ENCODE results near the gene NUAK2. TPM values are rescaled to one million over a fixed set of nuclear protein-coding genes. Genes with fewer than 3 reads are reported as not detected.

Gene NUAK2
- total and polyA plus RNA-seq, 2 of the 8 experiments (the other 6 are each of a cell fraction or from before 2014, with no cell fraction given) = 9.4 to 12.9 TPM

- Histone ChIP-seq H3K36me3 (ENCODE audit: control insufficient read depth in 2 of 4, insufficient read depth in 4 of 4, low read length in 3 of 4) (no peaks in the 10 kb centered on the region), H3K14ac (ENCODE audit: insufficient read length) (no peak overlapping the region), H3K79me2 (ENCODE audit: control insufficient read depth in 1 of 2, insufficient read depth in 2 of 2, low read length in 2 of 2) (no peaks in the 10 kb centered on the region), H3K4ac (replicated peaks; ENCODE audit: insufficient read length, low read depth, low read length) (no peak overlapping the region), H2BK12ac (ENCODE audit: low read depth, low read length) (peak overlapping the region; percentile 100; the same call in 1 of the 2 replicates), H4K20me1 (replicated peaks in 1 of 2; ENCODE audit: control insufficient read depth in 1 of 2, insufficient read depth in 2 of 2, low read length in 2 of 2) (no peaks in the 10 kb centered on the region), H3K27me3 (replicated peaks in 1 of 4; ENCODE audit: control insufficient read depth in 3 of 4, extremely low read depth in 1 of 4, insufficient read depth in 3 of 4, low read length in 3 of 4) (no peaks in the 10 kb centered on the region; a peak in 1 of 7 replicates), H4K8ac (ENCODE audit: extremely low read depth, insufficient read depth, low read length) (no peak overlapping the region), H3K23me2 (ENCODE audit: low read depth, low read length) (no peaks in the 10 kb centered on the region; the same call in 1 of the 2 replicates), H2BK5ac (ENCODE audit: low read depth, low read length) (no peak overlapping the region; the same call in 1 of the 2 replicates), H2AFZ (ENCODE audit: low read length) (no peak overlapping the region), H2BK120ac (replicated peaks; ENCODE audit: low read depth, low read length) (no peak overlapping the region), H4K91ac (replicated peaks; ENCODE audit: insufficient read length, low read length) (no peak overlapping the region), H3K9me3 (ENCODE audit: insufficient read depth in 2 of 2, low read depth in 1 of 2, low read length in 1 of 2) (no peaks in the 10 kb centered on the region), H3K23ac (ENCODE audit: insufficient read length) (no peak overlapping the region), H2BK15ac (ENCODE audit: low read length) (0 out of 2 replicates have a peak overlapping the region, but pooled peaks have one; percentile 92), H3K56ac (replicated peaks; ENCODE audit: insufficient read length, low read depth, low read length) (no peak overlapping the region), H3K4me2 (ENCODE audit: insufficient read depth in 1 of 2, low read depth in 2 of 2, low read length in 2 of 2) (no peak overlapping the region), H3K4me3 (ENCODE audit: extremely low read depth in 1 of 4, insufficient read depth in 2 of 4, low read depth in 3 of 4, low read length in 4 of 4) (no peak overlapping the region), H3K27ac (ENCODE audit: low read depth, low read length) (no peak overlapping the region), H2BK20ac (ENCODE audit: low read length) (no peak overlapping the region), H3K18ac (ENCODE audit: extremely low read depth, low read length) (no peak overlapping the region), H3K79me1 (ENCODE audit: low read depth, low read length) (no peaks in the 10 kb centered on the region), H4K5ac (ENCODE audit: insufficient read length, low read depth, low read length) (no peak overlapping the region), H3K9ac (replicated peaks in 1 of 4; ENCODE audit: extremely low read depth in 1 of 4, low read depth in 3 of 4, low read length in 3 of 4) (no peak overlapping the region), H3K4me1 (replicated peaks in 1 of 4; ENCODE audit: control insufficient read depth in 3 of 4, insufficient read depth in 4 of 4, low read length in 3 of 4) (peaks cover 20 to 28% (median 24%) of the 10 kb centered on the region in 4 experiments), H2AK5ac (ENCODE audit: low read depth, low read length) (no peak overlapping the region)
- ChIA-PET CTCF (ENCODE audit: partially characterized antibody) (interaction anchor here (16.9 to 67.1 kb wide), 2 partner anchors 22 to 28 kb away, joined by 313 to 2424 read pairs; partner anchors contain the start of gene NUAK2), POLR2A (ENCODE audit: partially characterized antibody) (interaction anchor here (0.6 to 4.7 kb wide), 3 partner anchors 28 to 59 kb away, joined by 3 to 38 read pairs (median 4); partner anchors contain the start of gene NUAK2)
- FAIRE-seq = no peak
- no peak for DNase-seq (ENCODE audit: low read depth in 1 of 2, low spot score in 2 of 2)
- WGBS, 2 experiments (ENCODE audit: extremely low coverage in 1 of 2, insufficient coverage in 1 of 2, insufficient read length in 1 of 2, insufficient replicate concordance in 2 of 2, low coverage in 1 of 2, low lambda C conversion rate in 2 of 2, missing lambda C conversion rate in 1 of 2) = 95% methylated on average over 6 of the region's 6 CpGs; no CpG with 5 or more reads in 1 of the 2 experiments
- no peak for TF ChIP-seq HDAC2 (IDR thresholded peaks at IDR 0.05; ENCODE audit: borderline replicate concordance in 1 of 2, low read depth in 2 of 2, low read length in 2 of 2)
- TF ChIP-seq TEAD4 (IDR thresholded peaks at IDR 0.05; ENCODE audit: low read depth, low read length) = no peak
- TF ChIP-seq CBX8 (IDR thresholded peaks at IDR 0.05; ENCODE audit: borderline replicate concordance, low read depth, low read length) = no peak
- no peak for TF ChIP-seq CTCF (IDR thresholded peaks at IDR 0.05; ENCODE audit: control extremely low read depth in 1 of 3, insufficient read depth in 1 of 3, low read depth in 1 of 3, low read length in 3 of 3)
- TF ChIP-seq YY1 (IDR thresholded peaks at IDR 0.05; ENCODE audit: low read depth, low read length) = no peak
- TF ChIP-seq CREB1 (IDR thresholded peaks at IDR 0.05) = no peak
- no peak for TF ChIP-seq BACH1 (IDR thresholded peaks at IDR 0.05; ENCODE audit: low read length)
- TF ChIP-seq JUN (IDR thresholded peaks at IDR 0.05; ENCODE audit: low read depth, low read length) = no peak
- TF ChIP-seq ATF3 (IDR thresholded peaks at IDR 0.05; ENCODE audit: insufficient read depth, low read depth, low read length) = no peak
- no peak for TF ChIP-seq KDM1A (IDR thresholded peaks at IDR 0.05; ENCODE audit: borderline replicate concordance, low read length)
Observed at GRCh38 chr1:205291596-205291995, 29.9 kb downstream of the NUAK2 start.
